IMR-90 (cell line): ENCODE results near the gene LARP4B. TPM values are rescaled to one million over a fixed set of nuclear protein-coding genes. Genes with fewer than 3 reads are reported as not detected.

Experiments used
- ATAC-seq: fragments of 200-7000 bp; cut with Tn5 transposase; 2 replicates; pipeline ENCODE4 v1.9.1; 2020; ENCODE audit warnings: low read depth, mild to moderate bottlenecking, moderate library complexity
- BruUV-seq: library from RNA; stranded (reverse); fragments of 400-500 nt; replicated peaks from 2 replicates; lab custom pipeline; 2021; lab: Mats Ljungman, UMichigan
- CTCF ChIA-PET: fragments of 300-600 bp; formaldehyde crosslinking; extraction: SDS; loops from one replicate; lab custom pipeline; 2021; ENCODE audit warnings: antibody characterized with exemption; lab: Yijun Ruan, JAX
- POLR2A ChIA-PET: fragments of 300-600 bp; sonication (Branson Sonifier 250); formaldehyde crosslinking; loops from one replicate; lab custom pipeline; 2022; ENCODE audit warnings: antibody characterized with exemption; ENCODE audit not compliant: unreplicated experiment; lab: Charles Lee
- DNase-seq: peaks from one replicate; pipeline ENCODE4 v3.0.0; 2013
- H2AFZ ChIP-seq: replicated peaks from 2 replicates; pipeline ENCODE3; 2013; ENCODE audit warnings: low read length, mild to moderate bottlenecking; ENCODE audit not compliant: poor library complexity
- H2AK5ac ChIP-seq: 2 replicates; pipeline ENCODE4 v1.6.1; 2013; ENCODE audit warnings: low read depth, low read length, inconsistent platforms
- H2AK9ac ChIP-seq: replicated peaks from 2 replicates; pipeline ENCODE3; 2013; ENCODE audit warnings: mild to moderate bottlenecking, low read depth, low read length, moderate library complexity; ENCODE audit not compliant: poor library complexity
- H2BK120ac ChIP-seq: 2 replicates; pipeline ENCODE4 v1.6.1; 2013; ENCODE audit warnings: low read depth, low read length, inconsistent platforms
- H2BK15ac ChIP-seq: 3 replicates; pipeline ENCODE4 v1.6.1; 2013; ENCODE audit warnings: low read depth, low read length, inconsistent platforms
- H2BK20ac ChIP-seq: 2 replicates; pipeline ENCODE4 v1.6.1; 2013; ENCODE audit warnings: low read depth, mild to moderate bottlenecking, inconsistent platforms, low read length, moderate library complexity
- H2BK5ac ChIP-seq: 2 replicates; pipeline ENCODE4 v1.6.1; 2013; ENCODE audit warnings: mild to moderate bottlenecking, low read depth, low read length, inconsistent platforms; ENCODE audit not compliant: poor library complexity, severe bottlenecking
- H3K14ac ChIP-seq: replicated peaks from 2 replicates; pipeline ENCODE4 v1.6.1; 2013; ENCODE audit warnings: low read depth, low read length, inconsistent platforms
- H3K18ac ChIP-seq: 2 replicates; pipeline ENCODE4 v1.6.1; 2013; ENCODE audit warnings: low read depth, low read length, control low read depth
- H3K23ac ChIP-seq: 2 replicates; pipeline ENCODE4 v1.6.1; 2013; ENCODE audit warnings: low read depth, low read length, inconsistent platforms
- H3K27ac ChIP-seq: 2 replicates; pipeline ENCODE4 v1.5.1; 2013; ENCODE audit warnings: mild to moderate bottlenecking, control low read depth, low read length; ENCODE audit not compliant: insufficient read depth
- H3K27me3 ChIP-seq: 2 replicates; pipeline ENCODE4 v1.6.1; 2013; ENCODE audit warnings: low read length; ENCODE audit not compliant: control insufficient read depth, insufficient read depth
- H3K36me3 ChIP-seq: 2 replicates; pipeline ENCODE4 v1.6.1; 2013; ENCODE audit warnings: low read length, mixed read lengths; ENCODE audit not compliant: control insufficient read depth, insufficient read depth
- H3K4ac ChIP-seq: 2 replicates; pipeline ENCODE4 v1.6.1; 2013; ENCODE audit warnings: low read depth, low read length, inconsistent platforms
- H3K4me1 ChIP-seq: 2 replicates; pipeline ENCODE4 v1.6.1; 2013; ENCODE audit warnings: low read length, mixed read lengths; ENCODE audit not compliant: control insufficient read depth, insufficient read depth
- H3K4me2 ChIP-seq: 2 replicates; pipeline ENCODE4 v1.6.1; 2013; ENCODE audit warnings: low read depth, mild to moderate bottlenecking, control low read depth, low read length, moderate library complexity
- H3K4me3 ChIP-seq: 2 replicates; pipeline ENCODE4 v1.5.1; 2013; ENCODE audit warnings: low read depth, mild to moderate bottlenecking, control low read depth, low read length, moderate library complexity; ENCODE audit not compliant: insufficient read depth
- H3K56ac ChIP-seq: 2 replicates; pipeline ENCODE4 v1.6.1; 2013; ENCODE audit warnings: low read length, inconsistent platforms; ENCODE audit not compliant: insufficient read depth; ENCODE audit errors: extremely low read depth
- H3K79me1 ChIP-seq, 2 experiments: 2 replicates each; pipeline ENCODE4 v1.6.1; 2013; ENCODE audit warnings: low read length in 2 of 2, inconsistent platforms in 1 of 2, low read depth in 1 of 2
- H3K9ac ChIP-seq: 2 replicates; pipeline ENCODE4 v1.6.1; 2013; ENCODE audit warnings: low read depth, low read length, control low read depth
- H3K9me1 ChIP-seq: 2 replicates; pipeline ENCODE4 v1.6.1; 2013; ENCODE audit warnings: low read length, inconsistent platforms; ENCODE audit not compliant: insufficient read depth
- H3K9me3 ChIP-seq: 2 replicates; pipeline ENCODE4 v1.6.1; 2013; ENCODE audit warnings: low read length; ENCODE audit not compliant: control insufficient read depth, insufficient read depth
- H4K20me1 ChIP-seq: 2 replicates; pipeline ENCODE4 v1.6.1; 2013; ENCODE audit warnings: low read length, inconsistent platforms; ENCODE audit not compliant: insufficient read depth
- H4K5ac ChIP-seq: 2 replicates; pipeline ENCODE4 v1.6.1; 2013; ENCODE audit warnings: mild to moderate bottlenecking, low read depth, low read length, control low read depth
- H4K8ac ChIP-seq, 2 experiments: 2 replicates each; pipeline ENCODE4 v1.6.1; 2013; ENCODE audit warnings: low read depth in 2 of 2, low read length in 2 of 2, control low read depth in 1 of 2, inconsistent platforms in 1 of 2
- H4K91ac ChIP-seq: 2 replicates; pipeline ENCODE4 v1.6.1; 2013; ENCODE audit warnings: low read depth, low read length, inconsistent platforms; ENCODE audit not compliant: insufficient read depth
- BHLHE40 ChIP-seq: fragments of 150-350 bp; IDR thresholded peaks from 2 replicates; pipeline ENCODE4 v1.6.1; 2016; ENCODE audit warnings: mild to moderate bottlenecking, low read depth, low read length
- CEBPB ChIP-seq: IDR thresholded peaks from 2 replicates; pipeline ENCODE4 v1.6.1; 2012; ENCODE audit warnings: low read depth, low read length, improper control_type of control experiment
- ELK1 ChIP-seq: fragments of 150-350 bp; IDR thresholded peaks from 2 replicates; pipeline ENCODE4 v1.6.1; 2016; ENCODE audit warnings: low read depth, mild to moderate bottlenecking, low read length, moderate library complexity, borderline replicate concordance
- FOS ChIP-seq: fragments of 150-350 bp; IDR thresholded peaks from 2 replicates; pipeline ENCODE4 v1.6.1; 2016; ENCODE audit warnings: low read depth, low read length
- MAFK ChIP-seq: IDR thresholded peaks from 2 replicates; pipeline ENCODE4 v1.6.1; 2012; ENCODE audit warnings: low read depth, low read length, improper control_type of control experiment
- MAZ ChIP-seq: IDR thresholded peaks from 2 replicates; pipeline ENCODE4 v1.6.1; 2012; ENCODE audit warnings: low read depth, mild to moderate bottlenecking, low read length, improper control_type of control experiment, moderate library complexity, borderline replicate concordance
- MXI1 ChIP-seq: IDR thresholded peaks from 2 replicates; pipeline ENCODE4 v1.6.1; 2012; ENCODE audit warnings: low read depth, mild to moderate bottlenecking, low read length, moderate library complexity, borderline replicate concordance
- POLR2A ChIP-seq: IDR thresholded peaks from 2 replicates; pipeline ENCODE4 v1.6.1; 2012; ENCODE audit warnings: mild to moderate bottlenecking, low read depth, low read length
- RAD21 ChIP-seq: IDR thresholded peaks from 2 replicates; pipeline ENCODE4 v1.6.1; 2012; ENCODE audit warnings: low read length, improper control_type of control experiment
- RCOR1 ChIP-seq: IDR thresholded peaks from 2 replicates; pipeline ENCODE4 v1.6.1; 2012; ENCODE audit warnings: mild to moderate bottlenecking, low read length, improper control_type of control experiment; ENCODE audit not compliant: insufficient replicate concordance
- RFX5 ChIP-seq: IDR thresholded peaks from 2 replicates; pipeline ENCODE4 v1.8.0; 2012; ENCODE audit warnings: low read depth, mild to moderate bottlenecking, low read length, moderate library complexity
- SMC3 ChIP-seq: fragments of 150-350 bp; IDR thresholded peaks from 2 replicates; pipeline ENCODE4 v1.6.1; 2016; ENCODE audit warnings: low read depth, mild to moderate bottlenecking, antibody characterized with exemption, low read length, moderate library complexity
- WGBS, 2 experiments: methylation state at CpG; one replicate each; pipeline versions ENCODE4 v1.1.5 to v1.1.7; 2013; ENCODE audit warnings: missing lambda C conversion rate in 2 of 2; ENCODE audit not compliant: insufficient read length in 1 of 2; ENCODE audit errors: extremely low coverage in 2 of 2; 5-methylcytosine and 5-hydroxymethylcytosine counted together
- dilution Hi-C: fragments of 300-500 bp; cut with HindIII; formaldehyde crosslinking; loops from one replicate; pipeline ENCODE4 v1.14.3; 2018; ENCODE audit warnings: low sequenced_read_pairs; ENCODE audit not compliant: unreplicated experiment
- in situ Hi-C: fragments of 300-500 bp; cut with MboI; formaldehyde crosslinking; loops from 3 replicates; pipeline ENCODE4 v1.14.3; 2019; ENCODE audit warnings: low sequenced_read_pairs, inconsistent platforms, mixed read lengths
- intact Hi-C: fragments of 100-400 bp; cut with micrococcal nuclease; formaldehyde crosslinking; loops from 2 replicates; pipeline ENCODE4 v1.10.0; 2022
- polyA plus RNA-seq, 3 experiments: library from polyadenylated mRNA; depleted of rRNA; stranded (reverse); fragments of >200 nt; gene quantifications; 2 replicates each; pipeline ENCODE4 v1.2.3, GENCODE V29; 2012; ENCODE audit warnings: low replicate concordance in 1 of 3
- total RNA-seq: library from RNA; depleted of rRNA; stranded (reverse); fragments of >200 nt; gene quantifications from 2 replicates; pipeline ENCODE4 v1.2.3, GENCODE V29; 2012
- TF ChIP-seq, protein P1 (sequence below): fragments of 150-350 bp; IDR thresholded peaks from 2 replicates; pipeline ENCODE4 v1.6.1; 2017; ENCODE audit warnings: mild to moderate bottlenecking, antibody characterized with exemption, low read length, low read depth
- TF ChIP-seq, protein P2 (sequence below): conservative IDR thresholded peaks from 2 replicates; pipeline ENCODE4 v1.5.1; 2012; ENCODE audit warnings: mild to moderate bottlenecking, low read depth, low read length, improper control_type of control experiment

LARP4B gene
- total and polyA plus RNA-seq, 2 of the 4 experiments (the other 2 are of a cell fraction) = 24.3 to 25.5 TPM

GRCh38 chr10:817371-817770 is 114.1 kb downstream of the LARP4B start:
- CTCF ChIA-PET = no interaction called here

More at GRCh38 chr10:817371-817770, 114.1 kb downstream of the LARP4B start:
- peaks cover 10% of the 10 kb centered on the region for H3K4me1 ChIP-seq
- in situ Hi-C loops (no loop called here), intact Hi-C loops (no loop called here), dilution Hi-C loops (no loop called here)
- H2AK9ac ChIP-seq = no peak overlapping the region
- H2BK120ac ChIP-seq = no peak overlapping the region
- H3K18ac ChIP-seq = no peak overlapping the region
- H2BK5ac ChIP-seq = no peak overlapping the region
- H3K14ac ChIP-seq = no peak overlapping the region
- H2BK20ac ChIP-seq = no peak overlapping the region
- no peak overlapping the region for H2BK15ac ChIP-seq
- no peak overlapping the region for H3K4me2 ChIP-seq
- H3K27me3 ChIP-seq = no peaks in the 10 kb centered on the region
- POLR2A ChIA-PET = interaction anchor here (0.5 kb wide), 1 partner anchor 25 kb away, joined by 3 read pairs; no protein-coding TSS in a partner anchor
- no peak overlapping the region for H3K4ac ChIP-seq
- DNase-seq = no peak
- H3K9me3 ChIP-seq = no peaks in the 10 kb centered on the region
- H4K8ac ChIP-seq = no peak overlapping the region
- no TSS peak for BruUV-seq
- H2AFZ ChIP-seq = no peak overlapping the region
- no peak for TF ChIP-seq MAFK
- TF ChIP-seq, protein P1, sequence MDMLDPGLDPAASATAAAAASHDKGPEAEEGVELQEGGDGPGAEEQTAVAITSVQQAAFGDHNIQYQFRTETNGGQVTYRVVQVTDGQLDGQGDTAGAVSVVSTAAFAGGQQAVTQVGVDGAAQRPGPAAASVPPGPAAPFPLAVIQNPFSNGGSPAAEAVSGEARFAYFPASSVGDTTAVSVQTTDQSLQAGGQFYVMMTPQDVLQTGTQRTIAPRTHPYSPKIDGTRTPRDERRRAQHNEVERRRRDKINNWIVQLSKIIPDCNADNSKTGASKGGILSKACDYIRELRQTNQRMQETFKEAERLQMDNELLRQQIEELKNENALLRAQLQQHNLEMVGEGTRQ = no peak
- no peak for TF ChIP-seq RFX5
- no peak for TF ChIP-seq SMC3
- TF ChIP-seq RCOR1 = no peak
- TF ChIP-seq, protein P2, sequence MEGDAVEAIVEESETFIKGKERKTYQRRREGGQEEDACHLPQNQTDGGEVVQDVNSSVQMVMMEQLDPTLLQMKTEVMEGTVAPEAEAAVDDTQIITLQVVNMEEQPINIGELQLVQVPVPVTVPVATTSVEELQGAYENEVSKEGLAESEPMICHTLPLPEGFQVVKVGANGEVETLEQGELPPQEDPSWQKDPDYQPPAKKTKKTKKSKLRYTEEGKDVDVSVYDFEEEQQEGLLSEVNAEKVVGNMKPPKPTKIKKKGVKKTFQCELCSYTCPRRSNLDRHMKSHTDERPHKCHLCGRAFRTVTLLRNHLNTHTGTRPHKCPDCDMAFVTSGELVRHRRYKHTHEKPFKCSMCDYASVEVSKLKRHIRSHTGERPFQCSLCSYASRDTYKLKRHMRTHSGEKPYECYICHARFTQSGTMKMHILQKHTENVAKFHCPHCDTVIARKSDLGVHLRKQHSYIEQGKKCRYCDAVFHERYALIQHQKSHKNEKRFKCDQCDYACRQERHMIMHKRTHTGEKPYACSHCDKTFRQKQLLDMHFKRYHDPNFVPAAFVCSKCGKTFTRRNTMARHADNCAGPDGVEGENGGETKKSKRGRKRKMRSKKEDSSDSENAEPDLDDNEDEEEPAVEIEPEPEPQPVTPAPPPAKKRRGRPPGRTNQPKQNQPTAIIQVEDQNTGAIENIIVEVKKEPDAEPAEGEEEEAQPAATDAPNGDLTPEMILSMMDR = no peak
- TF ChIP-seq RAD21 = no peak
- no peak for TF ChIP-seq ELK1
- TF ChIP-seq CEBPB = no peak
- TF ChIP-seq MXI1 = no peak
- no peak for TF ChIP-seq FOS
- no peak for TF ChIP-seq POLR2A
- no peak for TF ChIP-seq BHLHE40
- no peak for TF ChIP-seq MAZ
- H3K9me1 ChIP-seq = peaks cover 31% of the 10 kb centered on the region
- H4K5ac ChIP-seq = no peak overlapping the region
- H3K9ac ChIP-seq = no peak overlapping the region
- H3K79me1 ChIP-seq = peaks cover 29 to 73% of the 10 kb centered on the region in 2 experiments; a peak in 3 of 4 replicates
- no peak overlapping the region for H3K56ac ChIP-seq
- no peak overlapping the region for H3K23ac ChIP-seq
- peaks cover 31% of the 10 kb centered on the region for H4K20me1 ChIP-seq
- H3K4me3 ChIP-seq = no peak overlapping the region
- H2AK5ac ChIP-seq = no peak overlapping the region
- 67% methylated on average over 1 of the region's 6 CpGs; no CpG with 5 or more reads in 1 of the 2 experiments for WGBS, 2 experiments
- H4K91ac ChIP-seq = no peak overlapping the region
- no peak for ATAC-seq
- no peak overlapping the region for H3K27ac ChIP-seq
- H3K36me3 ChIP-seq = peaks cover 72% of the 10 kb centered on the region
